Liver (tissue), 9 donors: ENCODE results near the gene NSUN2. TPM values are rescaled to one million over a fixed set of nuclear protein-coding genes. Genes with fewer than 3 reads are reported as not detected.

ENCODE experiments used
- DNase-seq: peaks from one replicate; pipeline ENCODE4 v3.0.0-alpha.2; 2017; ENCODE audit warnings: low spot score
- H3K27ac ChIP-seq, 2 donors: one replicate each; pipeline ENCODE4 v1.7.0; 2013; ENCODE audit warnings: inconsistent platforms in 2 of 2, low read length in 2 of 2, control low read depth in 1 of 2, low read depth in 1 of 2, mild to moderate bottlenecking in 1 of 2
- H3K27me3 ChIP-seq, 4 donors: one replicate each; pipeline versions ENCODE4 v1.6.1 to v1.7.0; 2013; ENCODE audit warnings: low read length in 3 of 4, inconsistent platforms in 1 of 4, mild to moderate bottlenecking in 1 of 4, moderate library complexity in 1 of 4; ENCODE audit not compliant: control insufficient read depth in 4 of 4, insufficient read depth in 4 of 4
- H3K36me3 ChIP-seq, 4 donors: one replicate each; pipeline versions ENCODE4 v1.6.1 to v1.7.0; 2013; ENCODE audit warnings: low read length in 3 of 4, mild to moderate bottlenecking in 3 of 4, low read depth in 1 of 4, moderate library complexity in 1 of 4; ENCODE audit not compliant: control insufficient read depth in 4 of 4, insufficient read depth in 3 of 4
- H3K4me1 ChIP-seq, 4 donors: one replicate each; pipeline versions ENCODE4 v1.6.1 to v1.7.0; 2013; ENCODE audit warnings: low read length in 3 of 4, mild to moderate bottlenecking in 3 of 4, moderate library complexity in 1 of 4; ENCODE audit not compliant: control insufficient read depth in 4 of 4, insufficient read depth in 4 of 4
- H3K4me3 ChIP-seq, 3 donors: one replicate each; pipeline versions ENCODE4 v1.6.1 to v1.7.0; 2013; ENCODE audit warnings: low read length in 3 of 3, control low read depth in 1 of 3, low read depth in 1 of 3, mild to moderate bottlenecking in 1 of 3
- H3K9ac ChIP-seq, 2 donors: one replicate each; pipeline ENCODE4 v1.7.0; 2013; ENCODE audit warnings: low read length in 2 of 2, mild to moderate bottlenecking in 2 of 2, moderate library complexity in 2 of 2, control low read depth in 1 of 2, low read depth in 1 of 2
- H3K9me3 ChIP-seq, 4 donors: one replicate each; pipeline versions ENCODE4 v1.6.1 to v1.7.0; 2013; ENCODE audit warnings: low read length in 3 of 4; ENCODE audit not compliant: control insufficient read depth in 4 of 4
- EGR1 ChIP-seq, 2 donors: IDR thresholded peaks; 2 replicates each; pipeline ENCODE4 v1.6.1; 2016 to 2018; ENCODE audit warnings: antibody characterized with exemption in 2 of 2, low read depth in 2 of 2
- FOXA1 ChIP-seq: IDR thresholded peaks from 2 replicates; pipeline ENCODE4 v1.6.1; 2016; ENCODE audit warnings: antibody characterized with exemption
- FOXA2 ChIP-seq: IDR thresholded peaks from 2 replicates; pipeline ENCODE4 v1.6.1; 2016; ENCODE audit warnings: antibody characterized with exemption
- GABPA ChIP-seq, 2 donors: IDR thresholded peaks in 1 of 2; conservative IDR thresholded peaks in 1 of 2; 2 replicates each; pipeline ENCODE4 v1.6.1; 2016; ENCODE audit warnings: antibody characterized with exemption in 2 of 2, mild to moderate bottlenecking in 1 of 2, moderate library complexity in 1 of 2
- HNF4A ChIP-seq, 2 donors: conservative IDR thresholded peaks; 2 replicates each; pipeline ENCODE4 v1.6.1; 2016; ENCODE audit warnings: antibody characterized with exemption in 2 of 2, mild to moderate bottlenecking in 2 of 2
- HNF4G ChIP-seq: IDR thresholded peaks from 2 replicates; pipeline ENCODE4 v1.6.1; 2016; ENCODE audit warnings: antibody characterized with exemption
- JUND ChIP-seq, 2 donors: IDR thresholded peaks; 2 replicates each; pipeline ENCODE4 v1.6.1; 2016; ENCODE audit warnings: antibody characterized with exemption in 2 of 2
- NR2F2 ChIP-seq: IDR thresholded peaks from 2 replicates; pipeline ENCODE4 v1.6.1; 2016; ENCODE audit warnings: antibody characterized with exemption
- RAD21 ChIP-seq, 2 donors: IDR thresholded peaks; 2 replicates each; pipeline ENCODE4 v1.6.1; 2016; ENCODE audit warnings: antibody characterized with exemption in 2 of 2, mild to moderate bottlenecking in 2 of 2
- SP1 ChIP-seq: IDR thresholded peaks from 2 replicates; pipeline ENCODE4 v1.6.1; 2018; ENCODE audit warnings: antibody characterized with exemption, mild to moderate bottlenecking
- TAF1 ChIP-seq: conservative IDR thresholded peaks from 2 replicates; pipeline ENCODE4 v1.6.1; 2016; ENCODE audit warnings: antibody characterized with exemption, mild to moderate bottlenecking
- WGBS: extraction: QIAGEN DNeasy Blood & Tissue Kit; methylation state at CpG from one replicate; pipeline ENCODE4 v1.1.7; 2013; 5-methylcytosine and 5-hydroxymethylcytosine counted together
- polyA plus RNA-seq, 2 donors: library from polyadenylated mRNA; stranded (reverse) in 1 of 2; unstranded in 1 of 2; fragments of 200-250 nt in 1 of 2; fragments of >200 nt in 1 of 2; fragmentation: Nextera tagmentation in 1 of 2; extraction: Ambion mirVana in 1 of 2; gene quantifications; one replicate each; pipeline versions ENCODE4 v1.2.1 to v1.2.3, GENCODE V29; 2013 to 2015
- total RNA-seq, 2 donors: library from RNA; depleted of rRNA; stranded (reverse); fragments of >200 nt; gene quantifications; one replicate each; pipeline ENCODE4 v1.2.3, GENCODE V29; 2014
- TF ChIP-seq, protein P1 (sequence below): IDR thresholded peaks from 2 replicates; pipeline ENCODE4 v1.6.1; 2016; ENCODE audit warnings: antibody characterized with exemption
- TF ChIP-seq, protein P2 (sequence below): IDR thresholded peaks from 2 replicates; pipeline ENCODE4 v1.6.1; 2016; ENCODE audit warnings: antibody characterized with exemption
- TF ChIP-seq, protein P3 (sequence below): IDR thresholded peaks from 2 replicates; pipeline ENCODE4 v1.6.1; 2016; ENCODE audit warnings: antibody characterized with exemption
- TF ChIP-seq, protein P4 (sequence below): IDR thresholded peaks from 2 replicates; pipeline ENCODE4 v1.6.1; 2016; ENCODE audit warnings: antibody characterized with exemption, mild to moderate bottlenecking
- TF ChIP-seq, protein P5 (sequence below): fragments of 150-350 bp; IDR thresholded peaks from 2 replicates; pipeline ENCODE4 v1.5.1; 2017; ENCODE audit warnings: improper control_type of control experiment, low read depth, low read length; ENCODE audit not compliant: missing input control
- donor health status: healthy.
- donor health status: healthy.
- donor health status: healthy.
- donor health status: healthy.
- donor health status: healthy.

Gene NSUN2
- total and polyA plus RNA-seq, 4 donors = 26.9 to 52.2 (median 28.1) TPM

DNA sequence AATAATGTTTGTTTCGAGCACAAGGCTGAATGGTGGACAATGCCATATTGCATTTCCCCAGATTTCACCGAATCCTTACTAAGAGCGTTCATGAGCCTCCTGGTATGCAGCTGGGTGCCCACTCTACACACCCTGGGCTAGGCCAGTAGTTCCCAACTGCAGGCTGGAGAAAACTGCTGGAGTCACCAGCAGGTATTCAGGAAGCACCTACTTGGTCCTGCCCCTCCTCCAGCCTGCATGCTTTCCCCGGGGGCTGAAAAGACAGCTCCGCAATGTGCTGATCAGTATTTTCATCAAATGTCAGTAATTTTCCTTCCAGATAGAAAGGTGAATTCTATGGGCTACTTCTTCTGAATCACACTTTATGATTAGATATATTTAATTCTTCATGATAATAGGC is 34.8 kb upstream of the NSUN2 start:
- DNase-seq = no peak
- H3K27ac ChIP-seq = no peak overlapping the region
- no peak overlapping the region for H3K9ac ChIP-seq
- peaks cover 2 to 19% (median 15%) of the 10 kb centered on the region in 4 donors for H3K36me3 ChIP-seq
- no peaks in the 10 kb centered on the region for H3K4me1 ChIP-seq
- H3K4me3 ChIP-seq = no peak overlapping the region
- no peaks in the 10 kb centered on the region for H3K9me3 ChIP-seq
- H3K27me3 ChIP-seq = no peaks in the 10 kb centered on the region
- WGBS = 96% methylated on average over 5 of the region's 5 CpGs
- no peak for TF ChIP-seq HNF4A (conservative IDR thresholded peaks at IDR 0.05)
- no peak for TF ChIP-seq FOXA2
- TF ChIP-seq, protein P1, sequence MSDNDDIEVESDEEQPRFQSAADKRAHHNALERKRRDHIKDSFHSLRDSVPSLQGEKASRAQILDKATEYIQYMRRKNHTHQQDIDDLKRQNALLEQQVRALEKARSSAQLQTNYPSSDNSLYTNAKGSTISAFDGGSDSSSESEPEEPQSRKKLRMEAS = no peak
- TF ChIP-seq, protein P2, sequence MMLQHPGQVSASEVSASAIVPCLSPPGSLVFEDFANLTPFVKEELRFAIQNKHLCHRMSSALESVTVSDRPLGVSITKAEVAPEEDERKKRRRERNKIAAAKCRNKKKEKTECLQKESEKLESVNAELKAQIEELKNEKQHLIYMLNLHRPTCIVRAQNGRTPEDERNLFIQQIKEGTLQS = no peak
- no peak for TF ChIP-seq GABPA (IDR thresholded peaks at IDR 0.05 in 1 of 2, conservative IDR thresholded peaks at IDR 0.05 in 1 of 2)
- no peak for TF ChIP-seq HNF4G
- TF ChIP-seq NR2F2 = no peak

DNA sequence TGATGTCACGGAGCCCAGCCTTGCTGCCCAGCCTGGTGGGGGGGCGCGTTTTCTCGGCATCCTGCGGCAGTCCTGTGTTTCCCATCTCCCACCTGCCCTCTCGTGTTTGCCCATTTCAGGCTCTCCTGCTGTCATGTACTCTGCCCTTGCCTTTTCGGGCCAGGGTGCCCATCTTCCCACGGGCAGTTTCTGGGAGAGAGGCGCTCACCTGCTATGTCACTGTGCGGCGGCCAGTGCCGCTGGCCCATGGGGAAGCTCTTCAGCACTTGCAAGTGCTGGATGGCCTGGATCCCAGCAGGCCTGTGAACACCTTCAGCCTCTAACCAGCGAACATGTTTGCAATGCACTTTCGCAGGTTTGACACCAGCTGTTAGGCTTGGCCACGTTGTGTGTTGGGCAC is 33.9 kb upstream of the NSUN2 start:
- Histone ChIP-seq H3K9ac (no peak overlapping the region), H3K4me3 (no peak overlapping the region), H3K27ac (no peak overlapping the region), H3K4me1 (no peaks in the 10 kb centered on the region), H3K9me3 (no peaks in the 10 kb centered on the region), H3K27me3 (no peaks in the 10 kb centered on the region), H3K36me3 (peaks cover 0 to 19% (median 15%) of the 10 kb centered on the region in 4 donors)
- TF ChIP-seq, protein P3, sequence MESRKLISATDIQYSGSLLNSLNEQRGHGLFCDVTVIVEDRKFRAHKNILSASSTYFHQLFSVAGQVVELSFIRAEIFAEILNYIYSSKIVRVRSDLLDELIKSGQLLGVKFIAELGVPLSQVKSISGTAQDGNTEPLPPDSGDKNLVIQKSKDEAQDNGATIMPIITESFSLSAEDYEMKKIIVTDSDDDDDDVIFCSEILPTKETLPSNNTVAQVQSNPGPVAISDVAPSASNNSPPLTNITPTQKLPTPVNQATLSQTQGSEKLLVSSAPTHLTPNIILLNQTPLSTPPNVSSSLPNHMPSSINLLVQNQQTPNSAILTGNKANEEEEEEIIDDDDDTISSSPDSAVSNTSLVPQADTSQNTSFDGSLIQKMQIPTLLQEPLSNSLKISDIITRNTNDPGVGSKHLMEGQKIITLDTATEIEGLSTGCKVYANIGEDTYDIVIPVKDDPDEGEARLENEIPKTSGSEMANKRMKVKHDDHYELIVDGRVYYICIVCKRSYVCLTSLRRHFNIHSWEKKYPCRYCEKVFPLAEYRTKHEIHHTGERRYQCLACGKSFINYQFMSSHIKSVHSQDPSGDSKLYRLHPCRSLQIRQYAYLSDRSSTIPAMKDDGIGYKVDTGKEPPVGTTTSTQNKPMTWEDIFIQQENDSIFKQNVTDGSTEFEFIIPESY = no peak
- no peak for TF ChIP-seq NR2F2
- 94% methylated on average over 15 of the region's 15 CpGs for WGBS
- DNase-seq = no peak

DNA sequence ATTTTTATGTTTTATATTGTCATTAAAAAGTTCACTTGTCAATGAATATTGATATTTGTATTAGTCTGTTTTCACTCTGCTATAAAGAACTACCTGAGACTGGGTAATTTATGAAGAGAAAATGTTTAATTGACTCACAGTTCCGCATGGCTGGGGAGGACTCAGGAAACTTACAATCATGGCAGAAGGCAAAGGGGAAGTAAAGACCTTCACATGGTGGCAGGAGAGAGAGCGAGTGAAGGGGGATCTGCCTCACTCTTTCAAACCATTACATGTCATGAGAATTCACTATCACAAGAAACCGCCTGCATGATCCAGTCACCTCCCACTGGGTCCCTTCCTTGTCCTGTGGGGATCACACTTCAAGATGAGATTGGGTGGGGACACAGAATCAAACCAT is 27.8 kb upstream of the NSUN2 start:
- Histone ChIP-seq H3K27me3 (no peaks in the 10 kb centered on the region), H3K27ac (peak overlapping the region; percentile 83 to 92), H3K9ac (no peak overlapping the region), H3K36me3 (peaks cover 0 to 32% (median 28%) of the 10 kb centered on the region in 4 donors), H3K4me1 (peaks cover 0 to 14% (median 6%) of the 10 kb centered on the region in 4 donors), H3K4me3 (no peak overlapping the region), H3K9me3 (peaks cover 0 to 6% (median under 1%) of the 10 kb centered on the region in 4 donors)
- 94% methylated on average over 3 of the region's 3 CpGs for WGBS
- TF ChIP-seq RAD21 (IDR thresholded peaks at IDR 0.05) (no peak), GABPA (IDR thresholded peaks at IDR 0.05 in 1 of 2, conservative IDR thresholded peaks at IDR 0.05 in 1 of 2) (no peak), JUND (IDR thresholded peaks at IDR 0.05) (no peak), EGR1 (IDR thresholded peaks at IDR 0.05; ENCODE audit: low read depth in 2 of 2) (no peak), TAF1 (no peak), FOXA2 (no peak), SP1 (no peak), NR2F2 (no peak), FOXA1 (no peak), HNF4G (no peak), HNF4A (conservative IDR thresholded peaks at IDR 0.05) (no peak)
- TF ChIP-seq, protein P3 = no peak
- TF ChIP-seq, protein P2 = no peak
- TF ChIP-seq, protein P4, sequence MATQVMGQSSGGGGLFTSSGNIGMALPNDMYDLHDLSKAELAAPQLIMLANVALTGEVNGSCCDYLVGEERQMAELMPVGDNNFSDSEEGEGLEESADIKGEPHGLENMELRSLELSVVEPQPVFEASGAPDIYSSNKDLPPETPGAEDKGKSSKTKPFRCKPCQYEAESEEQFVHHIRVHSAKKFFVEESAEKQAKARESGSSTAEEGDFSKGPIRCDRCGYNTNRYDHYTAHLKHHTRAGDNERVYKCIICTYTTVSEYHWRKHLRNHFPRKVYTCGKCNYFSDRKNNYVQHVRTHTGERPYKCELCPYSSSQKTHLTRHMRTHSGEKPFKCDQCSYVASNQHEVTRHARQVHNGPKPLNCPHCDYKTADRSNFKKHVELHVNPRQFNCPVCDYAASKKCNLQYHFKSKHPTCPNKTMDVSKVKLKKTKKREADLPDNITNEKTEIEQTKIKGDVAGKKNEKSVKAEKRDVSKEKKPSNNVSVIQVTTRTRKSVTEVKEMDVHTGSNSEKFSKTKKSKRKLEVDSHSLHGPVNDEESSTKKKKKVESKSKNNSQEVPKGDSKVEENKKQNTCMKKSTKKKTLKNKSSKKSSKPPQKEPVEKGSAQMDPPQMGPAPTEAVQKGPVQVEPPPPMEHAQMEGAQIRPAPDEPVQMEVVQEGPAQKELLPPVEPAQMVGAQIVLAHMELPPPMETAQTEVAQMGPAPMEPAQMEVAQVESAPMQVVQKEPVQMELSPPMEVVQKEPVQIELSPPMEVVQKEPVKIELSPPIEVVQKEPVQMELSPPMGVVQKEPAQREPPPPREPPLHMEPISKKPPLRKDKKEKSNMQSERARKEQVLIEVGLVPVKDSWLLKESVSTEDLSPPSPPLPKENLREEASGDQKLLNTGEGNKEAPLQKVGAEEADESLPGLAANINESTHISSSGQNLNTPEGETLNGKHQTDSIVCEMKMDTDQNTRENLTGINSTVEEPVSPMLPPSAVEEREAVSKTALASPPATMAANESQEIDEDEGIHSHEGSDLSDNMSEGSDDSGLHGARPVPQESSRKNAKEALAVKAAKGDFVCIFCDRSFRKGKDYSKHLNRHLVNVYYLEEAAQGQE = no peak
- TF ChIP-seq, protein P1 = no peak
- TF ChIP-seq, protein P5, sequence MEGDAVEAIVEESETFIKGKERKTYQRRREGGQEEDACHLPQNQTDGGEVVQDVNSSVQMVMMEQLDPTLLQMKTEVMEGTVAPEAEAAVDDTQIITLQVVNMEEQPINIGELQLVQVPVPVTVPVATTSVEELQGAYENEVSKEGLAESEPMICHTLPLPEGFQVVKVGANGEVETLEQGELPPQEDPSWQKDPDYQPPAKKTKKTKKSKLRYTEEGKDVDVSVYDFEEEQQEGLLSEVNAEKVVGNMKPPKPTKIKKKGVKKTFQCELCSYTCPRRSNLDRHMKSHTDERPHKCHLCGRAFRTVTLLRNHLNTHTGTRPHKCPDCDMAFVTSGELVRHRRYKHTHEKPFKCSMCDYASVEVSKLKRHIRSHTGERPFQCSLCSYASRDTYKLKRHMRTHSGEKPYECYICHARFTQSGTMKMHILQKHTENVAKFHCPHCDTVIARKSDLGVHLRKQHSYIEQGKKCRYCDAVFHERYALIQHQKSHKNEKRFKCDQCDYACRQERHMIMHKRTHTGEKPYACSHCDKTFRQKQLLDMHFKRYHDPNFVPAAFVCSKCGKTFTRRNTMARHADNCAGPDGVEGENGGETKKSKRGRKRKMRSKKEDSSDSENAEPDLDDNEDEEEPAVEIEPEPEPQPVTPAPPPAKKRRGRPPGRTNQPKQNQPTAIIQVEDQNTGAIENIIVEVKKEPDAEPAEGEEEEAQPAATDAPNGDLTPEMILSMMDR = no peak
- no peak for DNase-seq
